NCI-H1092 treated with DMSO at 0.1 percent for 48 hours (cell line): ENCODE results near the gene PON2.
A peak's percentile ranks its signal among the peaks of the same experiment; 100 is the strongest.

ENCODE experiments used
- DNase-seq: peaks from one replicate; lab custom pipeline; 2025; lab: John Stamatoyannopoulos, UW

The PON2 gene

DNA sequence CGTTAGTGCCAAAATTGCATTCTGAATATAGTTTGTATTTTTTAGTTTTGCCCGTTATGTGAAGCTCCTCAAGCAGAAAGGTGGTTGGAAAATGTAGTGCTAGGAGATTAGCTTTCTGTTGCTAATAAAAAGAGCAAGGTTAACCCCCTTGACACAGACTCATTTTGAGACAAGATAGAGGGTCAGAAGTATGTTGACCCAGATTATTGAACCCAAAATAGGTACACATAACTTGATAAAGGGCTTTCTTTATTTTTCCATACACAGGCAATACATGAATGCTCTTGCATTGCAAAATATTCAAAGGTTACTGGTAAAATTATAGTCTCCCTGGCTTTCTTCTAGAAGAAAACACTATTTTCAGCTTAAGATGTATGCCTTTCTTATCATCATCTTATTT, 10.0 kb upstream of the PON2 start:
- no peak for DNase-seq

DNA sequence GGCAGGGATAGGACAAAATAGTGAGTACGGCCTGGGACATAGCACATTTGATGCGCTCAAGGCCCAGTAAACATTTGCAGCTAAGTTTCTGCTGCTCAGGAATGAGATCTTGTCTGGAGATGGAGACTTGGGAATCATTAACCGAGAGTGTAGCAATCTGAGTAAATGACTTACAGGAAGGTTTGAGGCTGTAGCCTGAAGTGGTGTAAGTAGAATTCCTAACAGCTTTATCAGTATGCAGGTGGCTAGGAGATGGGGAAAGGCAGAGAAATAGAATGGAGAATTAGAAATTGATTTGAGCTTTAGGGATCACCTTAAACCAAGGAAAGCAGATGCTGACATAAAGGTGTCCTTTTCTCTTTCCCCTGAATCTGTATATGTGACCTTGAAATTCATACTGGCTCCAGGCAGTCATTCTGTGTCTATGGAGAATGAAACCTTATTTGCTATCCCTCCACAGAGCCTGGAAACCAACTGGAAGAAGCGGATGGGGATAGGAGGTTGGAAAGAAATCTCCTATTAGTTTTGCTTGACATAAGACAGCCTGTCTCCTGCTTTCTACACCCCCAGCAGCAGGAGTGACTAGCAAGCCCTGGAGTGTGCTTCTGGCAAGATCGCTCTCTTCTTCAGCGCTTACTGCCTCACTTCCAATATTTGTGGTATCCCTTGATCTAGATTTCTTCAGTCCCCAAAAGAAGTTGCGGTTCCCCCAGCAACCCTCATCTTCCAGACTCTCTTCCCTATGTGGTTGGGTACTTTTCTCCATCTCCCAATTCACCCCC, 6.4 kb upstream of the PON2 start:
- no peak for DNase-seq

DNA sequence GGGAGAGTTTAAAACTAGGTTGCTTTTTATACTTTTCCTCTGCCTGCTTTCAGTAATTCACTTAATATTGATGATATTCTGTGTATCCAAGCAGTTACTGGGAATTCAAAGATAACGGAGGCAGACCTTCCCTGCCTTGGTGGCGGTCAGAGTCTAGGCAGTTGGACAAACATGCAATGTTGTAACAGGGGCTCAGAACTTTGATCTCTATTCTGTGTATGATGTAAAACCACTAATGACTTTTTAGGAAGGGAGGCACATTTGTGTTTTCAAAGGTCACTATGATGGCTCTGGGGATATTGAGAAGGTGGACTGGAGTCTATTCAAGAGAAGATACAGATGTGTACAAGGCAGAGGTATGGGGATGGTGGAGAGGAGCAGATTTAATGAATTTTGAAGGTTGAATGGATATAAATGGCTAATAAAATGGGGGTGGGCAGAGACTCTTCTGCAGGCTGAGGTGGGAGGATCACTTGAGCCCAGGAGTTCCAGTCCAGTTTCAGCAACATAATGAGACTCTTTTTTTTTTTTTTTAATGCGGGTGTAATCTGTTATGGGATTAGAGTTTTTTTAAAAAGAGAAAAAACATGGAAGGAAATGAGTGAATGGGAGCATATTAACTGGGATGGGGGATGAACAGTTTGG, 5.7 kb upstream of the PON2 start:
- no peak for DNase-seq

DNA sequence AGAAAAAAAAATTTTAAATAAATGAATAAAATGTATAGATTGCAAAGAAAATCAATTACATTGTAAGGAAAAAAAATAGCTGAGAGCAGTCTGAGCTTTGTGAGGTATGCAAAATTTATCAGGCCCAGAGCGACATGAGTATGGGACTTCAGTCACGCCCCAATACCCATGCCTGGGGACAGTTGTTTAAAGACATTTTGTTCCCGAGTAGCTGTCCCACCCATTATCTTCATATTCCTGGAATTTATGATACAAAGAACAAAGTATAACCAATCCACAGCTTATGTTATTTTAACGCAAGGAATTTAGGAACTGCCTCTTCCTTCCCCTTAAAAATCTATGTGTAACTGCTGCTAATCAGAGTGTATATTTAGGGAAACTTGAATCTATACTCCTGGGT, 1.6 kb upstream of the PON2 start:
- DNase-seq: no peak

DNA sequence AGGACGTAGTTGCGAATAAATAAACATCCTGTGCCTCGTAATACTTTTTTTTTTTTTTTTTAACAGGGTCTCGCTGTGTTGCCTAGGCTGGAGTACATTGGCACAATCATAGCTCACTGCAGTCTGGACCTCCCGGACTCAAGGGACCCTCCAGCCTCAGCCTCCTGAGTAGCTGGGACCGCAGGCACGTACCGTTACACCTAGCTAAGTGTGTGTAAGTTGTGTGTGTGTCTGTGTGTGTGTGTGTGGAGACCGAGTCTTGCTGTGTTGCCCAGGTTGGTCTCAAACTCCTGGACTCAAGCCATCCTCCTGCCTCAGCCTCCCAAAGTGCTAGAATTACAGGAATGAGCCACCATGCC, 573 bp upstream of the PON2 start:
- no peak for DNase-seq

DNA sequence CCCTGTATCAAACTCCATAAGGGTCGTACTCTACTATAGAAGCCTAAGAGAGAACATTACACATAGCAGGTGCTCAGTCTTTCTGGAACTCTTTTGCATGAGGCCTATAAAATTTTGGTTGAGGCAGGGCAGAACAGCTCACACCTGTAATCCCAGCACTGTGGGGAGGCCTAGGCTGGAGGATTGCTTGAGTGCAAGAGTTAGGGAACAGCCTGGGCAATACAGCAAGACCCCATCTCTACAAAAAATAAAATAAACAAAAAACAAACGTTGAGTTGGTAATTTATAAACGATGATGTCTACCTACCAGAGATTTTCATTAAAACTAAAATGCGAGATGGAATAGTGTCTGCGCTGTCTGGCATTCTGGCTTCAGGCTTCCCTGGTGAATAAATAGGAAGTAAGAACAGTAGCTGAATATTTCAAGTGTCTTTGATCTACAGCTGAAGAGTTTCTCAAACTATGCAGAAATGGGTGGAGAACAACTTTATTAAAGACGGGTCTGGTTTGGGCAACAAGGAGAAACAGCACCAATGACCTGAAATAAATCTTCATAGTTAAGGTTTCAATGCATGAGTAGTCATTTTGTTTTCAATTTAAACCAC, 774 bp downstream of the PON2 start:
- DNase-seq: peak; percentile 54

DNA sequence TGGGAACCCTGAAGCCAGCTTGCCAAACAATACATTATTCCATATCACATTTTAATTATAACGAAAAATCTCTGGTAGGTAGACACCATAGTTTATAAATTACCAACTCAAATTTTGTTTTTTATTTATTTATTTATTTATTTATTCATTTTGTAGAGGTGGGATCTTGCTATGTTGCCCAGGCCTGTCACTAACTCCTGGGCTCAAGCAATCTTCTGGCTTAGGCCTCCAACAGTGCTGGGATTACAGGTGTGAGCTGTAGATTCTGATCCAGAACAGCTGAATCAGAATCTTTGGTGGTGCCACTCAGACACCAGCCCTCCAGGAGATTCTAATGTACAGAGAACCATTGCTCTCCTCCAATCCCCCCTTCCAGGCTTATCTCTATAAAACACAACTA, 1.7 kb downstream of the PON2 start:
- no peak for DNase-seq

DNA sequence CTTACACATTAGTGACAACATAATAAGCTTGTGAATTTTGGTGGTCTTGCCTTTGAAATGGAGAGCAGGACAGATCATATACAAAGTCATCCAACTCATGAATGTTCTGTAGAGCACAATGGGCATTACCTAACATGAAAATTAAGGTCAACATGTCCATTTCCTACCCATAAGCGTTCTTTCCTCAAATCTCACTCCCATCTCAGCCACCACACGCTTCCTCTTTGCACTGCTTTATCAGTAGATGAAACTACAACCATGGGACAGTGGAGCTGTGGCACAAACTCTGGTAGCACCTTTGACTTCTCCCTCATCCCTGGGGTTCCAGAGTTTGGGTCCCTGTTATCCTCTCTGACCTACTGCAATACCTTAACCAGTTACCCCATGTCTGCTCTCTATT, 2.2 kb downstream of the PON2 start:
- no peak for DNase-seq

DNA sequence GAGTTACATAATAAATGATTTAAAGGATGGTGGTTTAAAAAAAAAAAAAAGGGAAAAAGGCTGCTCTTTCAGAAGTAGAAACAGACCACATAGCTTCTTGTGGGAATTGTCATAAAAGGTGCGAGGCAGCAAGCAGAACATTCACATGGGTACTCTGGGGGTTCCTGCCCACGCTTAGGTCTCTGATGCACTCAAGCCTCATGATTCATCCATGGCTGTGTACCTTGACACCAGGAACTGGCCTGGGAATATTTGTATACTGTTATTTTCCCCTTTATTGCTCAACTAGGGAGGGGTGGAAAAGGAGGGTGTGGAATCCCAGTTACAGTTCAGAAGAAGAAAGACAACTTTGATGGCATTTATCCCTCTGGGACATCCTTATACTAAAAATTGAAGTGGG, 4.0 kb downstream of the PON2 start:
- no peak for DNase-seq

DNA sequence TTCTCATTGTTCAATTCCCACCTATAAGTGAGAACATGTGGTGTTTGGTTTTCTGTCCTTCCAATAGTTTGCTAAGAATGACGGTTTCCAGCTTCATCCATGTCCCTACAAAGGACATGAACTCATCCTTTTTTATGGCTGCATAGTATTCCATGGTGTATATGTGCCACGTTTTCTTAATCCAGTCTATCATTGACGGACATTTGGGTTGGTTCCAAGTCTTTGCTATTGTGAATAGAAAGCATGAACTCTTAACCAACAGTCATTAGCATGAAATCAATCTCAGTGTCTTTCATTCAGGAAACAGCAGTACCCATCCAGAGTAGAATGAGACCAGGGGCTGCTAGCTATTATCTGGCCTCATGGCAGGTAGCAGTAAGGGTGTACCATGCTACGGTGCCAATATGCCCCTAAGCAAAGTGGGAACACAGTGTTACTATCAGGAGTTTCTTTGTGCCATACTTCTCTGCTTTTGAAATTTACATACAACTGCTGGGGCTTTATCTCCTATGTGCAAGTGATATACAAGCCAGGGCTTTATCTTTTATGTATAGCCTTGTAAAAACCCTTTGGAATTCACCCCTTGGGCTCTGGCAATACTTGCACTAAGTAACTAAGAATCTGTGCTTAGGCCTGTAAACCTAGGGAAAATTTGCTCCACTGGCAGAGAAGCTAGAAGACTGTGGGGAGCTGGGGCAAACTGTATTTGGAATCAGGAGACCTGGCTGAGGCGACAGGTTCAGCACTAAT, 5.4 kb downstream of the PON2 start:
- DNase-seq: no peak

DNA sequence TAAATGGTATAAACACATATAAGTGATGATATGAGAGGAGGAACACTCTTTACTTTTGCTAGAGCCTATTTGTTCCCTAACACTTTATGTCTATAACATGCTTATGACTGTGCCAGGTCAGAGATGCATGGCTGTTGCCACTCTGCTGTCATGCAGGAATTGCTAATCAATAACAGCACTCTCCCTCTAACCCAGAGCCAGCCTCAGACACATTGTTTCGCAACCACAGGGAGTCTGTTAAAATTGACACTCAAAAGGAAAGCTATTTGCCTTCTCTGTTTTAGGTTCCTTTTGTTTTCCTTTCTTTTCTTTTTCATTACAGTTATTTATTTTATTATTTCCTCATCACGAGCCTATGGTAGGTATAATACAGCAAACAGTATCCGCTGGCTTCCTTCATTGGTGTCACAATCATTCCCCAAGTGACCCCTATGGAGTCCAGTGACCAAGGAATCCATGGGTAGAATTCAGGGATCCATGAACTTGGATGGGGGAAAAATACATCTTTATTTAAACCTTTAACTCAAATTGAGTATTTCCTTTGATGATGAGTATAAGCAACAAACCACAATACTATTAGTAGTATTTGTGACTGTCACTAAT, 6.8 kb downstream of the PON2 start:
- DNase-seq: no peak

DNA sequence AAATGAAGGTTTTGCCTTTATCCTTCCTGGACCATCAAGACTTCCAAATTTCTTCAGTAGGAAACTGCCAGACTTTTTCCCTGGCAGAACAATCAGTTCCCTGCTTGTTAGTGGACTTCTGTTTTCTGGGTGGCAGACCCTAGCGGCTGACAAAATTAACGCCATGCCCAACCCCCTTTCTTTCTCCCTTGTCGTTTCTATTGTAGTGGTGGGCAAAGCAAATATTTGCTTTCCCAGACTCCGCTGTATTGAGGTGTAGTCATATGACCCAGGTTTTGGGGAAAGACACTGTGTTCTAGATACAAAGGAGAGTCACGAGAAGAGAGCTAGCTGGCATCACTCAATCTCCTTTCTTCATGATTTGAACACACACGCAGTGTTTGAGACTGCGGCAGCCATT, 7.7 kb downstream of the PON2 start:
- peak; percentile 32 for DNase-seq

DNA sequence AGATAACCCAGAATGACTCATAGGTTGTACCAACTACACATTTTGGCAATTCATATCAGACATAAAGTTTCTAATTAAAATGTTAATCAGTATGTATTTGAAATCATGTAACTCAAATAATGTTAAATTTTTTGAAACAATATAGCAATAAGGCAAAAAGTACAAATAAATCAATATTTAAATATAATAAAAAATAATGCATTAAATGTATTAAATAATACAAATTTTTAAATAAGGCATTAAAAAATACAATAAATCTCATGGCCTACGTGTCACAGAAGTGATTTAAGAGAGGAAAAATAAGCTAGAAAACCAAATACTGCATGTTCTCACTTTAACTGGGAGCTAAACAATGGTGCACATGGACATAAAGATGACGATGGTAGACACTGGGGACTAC, 9.1 kb downstream of the PON2 start:
- no peak for DNase-seq

DNA sequence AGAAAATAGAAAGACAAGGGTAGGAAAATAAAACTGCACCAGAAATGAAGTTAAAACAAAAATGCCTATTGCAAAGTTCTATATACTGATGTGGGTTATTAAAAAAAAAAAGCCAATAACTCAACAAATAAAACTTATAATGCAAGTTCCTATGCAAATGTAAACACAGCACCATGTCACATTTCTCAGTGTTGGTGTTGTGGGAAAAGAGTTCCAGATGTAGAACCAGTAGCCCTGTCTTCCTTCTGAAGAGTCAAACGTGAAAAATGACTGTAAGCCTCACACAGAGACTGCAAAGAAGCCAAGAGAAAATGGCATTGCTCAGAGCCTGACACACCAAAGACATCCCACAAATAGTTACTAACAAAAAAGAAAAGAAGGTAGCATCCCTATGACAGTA, 10.1 kb downstream of the PON2 start:
- DNase-seq: no peak

DNA sequence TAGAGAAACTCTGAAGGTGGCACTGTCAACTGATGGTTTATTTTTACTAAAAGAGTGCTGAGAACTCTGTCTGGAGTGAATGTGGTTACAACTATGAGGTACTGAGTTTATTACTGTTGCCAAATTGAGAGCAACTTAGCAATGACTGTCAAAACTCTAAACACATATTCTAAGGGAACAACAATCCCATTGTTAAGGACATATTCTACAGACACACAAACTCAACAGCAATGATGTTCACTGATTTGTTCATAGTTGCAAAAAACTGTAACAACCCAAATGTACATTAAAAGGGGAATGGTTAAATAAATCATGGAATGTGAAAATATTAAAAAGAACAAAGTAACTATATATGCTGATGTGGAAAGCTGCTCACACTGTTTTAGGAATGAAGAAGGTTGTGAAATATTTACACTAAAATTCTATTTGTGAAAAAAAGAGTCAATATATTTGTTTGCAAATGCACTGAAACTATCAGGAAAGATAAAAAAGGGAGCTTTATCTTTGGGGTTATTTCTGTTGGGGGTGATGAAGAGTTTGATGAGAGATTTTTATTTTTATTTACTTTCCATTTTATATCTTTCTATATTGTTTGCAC, 12.9 kb downstream of the PON2 start:
- DNase-seq: no peak

DNA sequence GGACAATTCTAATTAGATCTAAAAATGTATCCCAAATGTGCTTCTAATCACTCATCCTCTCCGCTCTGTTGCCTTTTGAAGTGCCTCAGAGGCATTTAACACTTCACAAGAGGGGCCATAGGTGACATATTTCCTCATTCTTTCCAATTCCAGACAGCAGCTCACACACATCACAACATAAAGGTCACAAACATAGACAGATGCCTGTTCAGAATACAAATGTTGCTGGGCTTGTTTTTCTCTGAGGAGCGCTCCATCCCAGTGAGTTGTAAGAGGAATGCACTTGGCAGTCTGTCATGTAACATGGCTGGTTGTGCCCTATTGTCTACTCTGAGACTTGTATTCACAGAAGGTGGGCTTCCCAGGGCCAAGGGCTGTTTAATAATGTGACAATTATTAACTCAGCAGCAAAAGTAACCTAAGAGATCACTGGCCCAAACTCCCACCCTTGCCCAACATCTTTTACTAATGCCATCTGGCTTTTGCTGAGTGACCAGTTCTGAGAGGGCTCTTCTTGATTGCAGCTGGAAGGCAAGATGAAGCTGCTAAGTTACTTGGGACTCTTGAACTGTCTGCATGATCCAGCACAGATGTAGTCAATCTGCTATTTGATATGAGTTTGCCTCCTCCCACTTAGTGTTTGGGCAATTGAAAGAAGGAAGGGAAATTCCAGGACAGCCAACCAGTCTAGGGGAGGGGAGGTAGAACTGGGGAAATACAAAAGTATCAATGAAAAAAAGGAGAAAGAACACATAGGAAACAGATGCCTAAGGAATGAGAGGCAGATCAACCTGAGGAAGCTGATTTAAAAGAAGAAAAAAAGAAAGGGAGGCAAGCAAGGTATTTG, 13.6 kb downstream of the PON2 start:
- DNase-seq: peak; percentile 63

DNA sequence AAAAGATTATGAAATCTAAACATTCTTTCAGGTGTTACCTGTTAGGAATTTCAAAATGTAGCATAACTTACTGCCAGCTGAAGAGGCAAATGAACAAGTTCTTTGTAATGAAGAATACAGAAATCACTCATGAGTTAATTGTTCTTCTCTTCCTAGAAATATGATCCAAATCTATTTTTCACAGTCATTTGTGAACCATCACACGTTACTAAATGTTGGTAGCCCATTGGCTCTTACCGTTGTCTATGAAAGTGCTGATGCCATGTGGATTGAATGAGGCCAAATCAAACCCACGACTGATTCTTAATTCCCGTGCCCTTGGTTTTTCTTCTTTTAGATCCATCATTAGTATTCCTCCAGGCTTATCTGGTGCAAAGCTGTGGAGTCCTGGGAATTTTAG, 22.8 kb downstream of the PON2 start:
- DNase-seq: no peak

DNA sequence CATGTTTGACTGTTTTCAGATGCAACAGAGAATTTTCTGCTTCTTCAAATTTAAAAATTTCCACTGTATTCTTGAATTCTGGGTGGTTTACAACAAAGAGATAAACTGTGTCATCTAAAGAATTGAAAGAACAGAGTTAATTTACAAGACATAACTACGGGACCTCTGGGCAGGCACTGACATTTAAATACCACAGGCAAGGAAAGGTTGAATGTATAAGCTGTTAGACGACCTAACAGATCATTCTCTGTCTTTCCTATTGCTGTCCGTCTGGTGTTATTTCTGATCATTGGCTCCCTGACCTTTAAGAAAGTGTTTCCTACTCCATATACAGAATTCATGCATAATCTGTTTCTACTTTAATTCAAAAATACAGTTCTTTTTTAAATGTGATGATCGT, 23.2 kb downstream of the PON2 start:
- no peak for DNase-seq

DNA sequence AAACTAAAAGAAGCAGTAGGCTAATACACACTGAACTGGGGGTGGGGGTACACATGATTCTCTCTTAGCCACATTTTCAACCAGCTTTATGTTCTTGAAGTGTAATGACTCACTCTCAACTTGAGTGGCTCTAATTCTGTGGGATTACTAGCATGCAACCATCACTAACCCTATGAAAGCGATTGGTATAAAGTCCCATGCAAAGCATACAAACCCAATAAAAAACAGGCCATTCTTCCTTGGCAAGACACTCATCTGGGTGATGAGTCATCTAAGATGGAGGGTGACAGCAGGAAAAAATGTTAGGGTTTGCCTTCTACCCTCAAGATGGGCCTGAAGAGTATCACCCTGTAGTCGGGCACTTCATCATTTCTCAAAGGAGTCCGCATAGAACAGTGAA, 23.8 kb downstream of the PON2 start:
- no peak for DNase-seq

DNA sequence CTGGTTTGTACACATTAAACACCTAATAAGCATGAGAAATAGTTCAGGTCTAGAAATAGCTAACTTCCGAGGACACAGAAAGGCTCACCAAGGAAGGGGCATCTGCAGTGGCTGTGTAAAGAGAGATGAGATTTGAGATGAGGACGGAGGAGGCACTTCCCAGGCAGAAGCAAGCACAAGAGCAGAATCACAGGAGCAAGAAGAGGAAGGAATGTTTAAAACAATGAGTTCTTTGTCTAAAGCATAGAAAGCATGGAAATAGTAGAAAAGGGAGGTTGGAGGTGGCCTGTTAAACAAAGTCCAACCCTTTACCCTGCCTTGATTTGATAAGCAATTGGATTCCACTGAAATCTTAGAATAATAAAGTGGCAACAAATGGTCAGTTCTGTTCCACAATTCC, 27.1 kb downstream of the PON2 start:
- DNase-seq: no peak

DNA sequence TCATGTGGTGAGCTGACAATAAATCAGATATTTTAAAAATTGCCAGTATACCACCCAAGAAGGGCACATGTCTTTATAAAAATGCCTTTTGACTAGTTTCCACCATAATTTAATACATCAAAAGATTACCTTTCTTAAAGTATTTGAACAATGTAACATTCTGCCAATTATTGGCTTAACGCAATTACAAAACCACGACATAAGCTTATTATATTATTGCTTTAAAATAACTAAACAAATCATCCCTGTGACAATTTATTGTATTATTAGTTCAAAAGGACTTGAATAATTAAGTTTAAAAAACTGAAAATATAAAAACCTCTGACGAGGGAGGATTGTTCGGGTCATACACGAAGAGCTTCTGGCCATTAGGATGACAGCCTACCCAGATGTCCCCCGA, 29.0 kb downstream of the PON2 start:
- DNase-seq: no peak
